ENCODE results near the gene PTGDS.

The PTGDS gene

GRCh38 chr9:136947028-136947891 is 30.0 kb upstream of the PTGDS start:
- DNase-seq (ENCODE audit: low read depth), result no peak
- TF ChIP-seq CTCF (conservative IDR thresholded peaks at IDR 0.05; ENCODE audit: low read depth, low read length), result no peak

GRCh38 chr9:136947955-136948510 is 29.3 kb upstream of the PTGDS start:
- TF ChIP-seq CTCF (conservative IDR thresholded peaks at IDR 0.05; ENCODE audit: low read depth, low read length), result peak; percentile 61
- H3K4me3 ChIP-seq (ENCODE audit: low read length), result no peak overlapping the region
- DNase-seq (ENCODE audit: low read depth), result no peak

More at GRCh38 chr9:136947028-136947891, 30.0 kb upstream of the PTGDS start:
- H3K4me3 ChIP-seq (ENCODE audit: low read length), result no peak overlapping the region

GRCh38 chr9:136949239-136949816 is 28.0 kb upstream of the PTGDS start:
- peak overlapping the region; percentile 53 for H3K4me3 ChIP-seq (ENCODE audit: low read length)
- DNase-seq (ENCODE audit: low read depth), result no peak
- no peak for TF ChIP-seq CTCF (conservative IDR thresholded peaks at IDR 0.05; ENCODE audit: low read depth, low read length)

- peak overlapping the region; percentile 53 for H3K4me3 ChIP-seq (ENCODE audit: low read length)
- TF ChIP-seq CTCF (conservative IDR thresholded peaks at IDR 0.05; ENCODE audit: low read depth, low read length), result no peak
- peak; percentile 71 for DNase-seq (ENCODE audit: low read depth)
Observed at GRCh38 chr9:136949817-136950655, 27.3 kb upstream of the PTGDS start.

GRCh38 chr9:136950656-136951276 is 26.5 kb upstream of the PTGDS start:
- peak overlapping the region; percentile 53 for H3K4me3 ChIP-seq (ENCODE audit: low read length)

More at GRCh38 chr9:136950656-136951276, 26.5 kb upstream of the PTGDS start:
- TF ChIP-seq CTCF (conservative IDR thresholded peaks at IDR 0.05; ENCODE audit: low read depth, low read length), result no peak
- DNase-seq (ENCODE audit: low read depth), result no peak

All from retinal pigment epithelial cell (primary cell).